ENCODE measurements around the gene FOXS1.

The FOXS1 gene

DNA sequence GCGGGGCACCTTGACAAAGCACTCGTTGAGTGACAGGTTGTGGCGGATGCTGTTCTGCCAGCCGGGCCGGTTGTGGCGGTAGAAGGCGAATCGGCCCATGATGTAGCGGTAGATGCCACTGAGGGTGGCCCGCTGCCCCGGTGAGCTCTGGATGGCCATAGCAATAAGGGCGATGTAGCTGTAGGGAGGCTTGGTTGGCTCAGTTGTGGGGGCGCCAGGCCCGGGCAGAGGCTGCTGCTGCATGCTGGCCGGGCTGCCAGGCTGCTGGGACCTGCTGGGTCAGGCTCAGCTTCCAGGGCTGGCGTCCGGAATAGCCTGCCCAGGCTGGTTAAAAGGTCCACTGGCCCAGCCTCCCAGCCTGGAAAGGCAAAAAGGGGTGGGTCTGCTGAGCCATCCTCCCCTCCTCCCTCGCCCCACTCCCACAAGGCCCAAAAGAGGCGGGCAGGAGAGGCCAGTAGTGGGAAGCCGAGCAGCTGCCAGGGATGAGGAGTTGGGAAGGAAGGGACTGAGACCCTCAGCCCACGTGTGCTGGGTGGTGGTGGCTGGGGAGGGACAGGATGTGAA, at the start of gene FOXS1:
FOXS1 (minus strand) TSS at position 305 of the 564 bp plus-strand sequence; CDS start at position 243, 62 bp downstream.
- DNase-seq (ENCODE audit: low spot score) = no peak

DNA sequence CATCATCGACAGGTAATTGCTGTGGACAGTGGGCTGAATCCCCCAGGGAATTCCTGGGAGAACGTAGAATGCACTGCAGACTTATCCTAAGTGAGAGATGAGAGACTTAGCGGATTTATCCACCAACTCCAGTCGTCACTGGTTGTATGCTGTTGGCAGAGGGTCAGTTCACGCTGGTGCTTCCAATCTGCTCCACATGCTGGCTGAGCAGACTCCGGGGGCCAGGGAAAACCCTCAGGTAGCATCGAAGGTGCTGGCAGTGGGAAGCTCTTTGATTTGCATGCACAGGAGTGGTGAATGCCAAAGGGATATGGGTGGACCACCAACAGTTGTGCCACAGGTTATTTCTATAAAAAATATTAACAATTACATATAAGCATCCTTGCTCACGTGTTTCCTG, 45.2 kb upstream of the FOXS1 start:
- DNase-seq (ENCODE audit: low spot score) = no peak

DNA sequence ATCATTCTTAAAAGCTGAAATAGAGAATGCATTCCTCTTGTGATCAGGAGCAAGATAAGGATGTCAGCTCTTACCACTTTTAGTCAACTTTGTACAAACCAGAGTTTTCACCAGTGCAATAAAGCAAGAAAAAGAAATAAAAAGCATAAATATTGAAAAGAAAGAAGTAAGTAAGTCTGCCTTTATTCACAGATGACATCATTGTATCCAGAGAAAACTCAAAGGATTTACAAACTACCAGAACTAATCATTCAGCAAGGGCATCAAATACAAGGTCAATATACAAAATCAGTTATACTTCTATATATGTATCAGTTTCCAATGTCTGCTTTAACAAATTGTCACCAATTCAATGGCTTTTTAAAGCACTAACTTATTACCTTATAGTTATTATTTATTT, 38.4 kb upstream of the FOXS1 start:
- no peak for DNase-seq (ENCODE audit: low spot score)

DNA sequence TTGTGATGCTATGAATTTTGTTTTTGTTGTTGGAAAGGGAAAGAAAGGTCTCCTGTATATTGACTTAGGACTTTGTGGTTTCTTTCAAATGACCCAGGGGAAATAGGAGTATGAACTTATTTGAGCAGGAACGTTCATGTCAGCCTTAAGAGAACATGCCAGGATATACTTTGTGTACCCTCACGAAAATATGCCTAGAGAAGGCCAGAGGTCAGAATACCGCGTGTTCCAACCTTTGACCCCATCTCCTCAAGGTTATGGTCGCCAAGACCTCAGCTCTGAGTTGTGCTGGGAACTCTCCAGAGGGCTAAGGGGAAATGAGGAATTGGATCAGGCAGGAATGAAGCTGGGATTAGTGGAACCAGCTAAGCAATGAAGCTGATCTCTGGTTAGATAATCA, 36.5 kb upstream of the FOXS1 start:
- DNase-seq (ENCODE audit: low spot score) = no peak

DNA sequence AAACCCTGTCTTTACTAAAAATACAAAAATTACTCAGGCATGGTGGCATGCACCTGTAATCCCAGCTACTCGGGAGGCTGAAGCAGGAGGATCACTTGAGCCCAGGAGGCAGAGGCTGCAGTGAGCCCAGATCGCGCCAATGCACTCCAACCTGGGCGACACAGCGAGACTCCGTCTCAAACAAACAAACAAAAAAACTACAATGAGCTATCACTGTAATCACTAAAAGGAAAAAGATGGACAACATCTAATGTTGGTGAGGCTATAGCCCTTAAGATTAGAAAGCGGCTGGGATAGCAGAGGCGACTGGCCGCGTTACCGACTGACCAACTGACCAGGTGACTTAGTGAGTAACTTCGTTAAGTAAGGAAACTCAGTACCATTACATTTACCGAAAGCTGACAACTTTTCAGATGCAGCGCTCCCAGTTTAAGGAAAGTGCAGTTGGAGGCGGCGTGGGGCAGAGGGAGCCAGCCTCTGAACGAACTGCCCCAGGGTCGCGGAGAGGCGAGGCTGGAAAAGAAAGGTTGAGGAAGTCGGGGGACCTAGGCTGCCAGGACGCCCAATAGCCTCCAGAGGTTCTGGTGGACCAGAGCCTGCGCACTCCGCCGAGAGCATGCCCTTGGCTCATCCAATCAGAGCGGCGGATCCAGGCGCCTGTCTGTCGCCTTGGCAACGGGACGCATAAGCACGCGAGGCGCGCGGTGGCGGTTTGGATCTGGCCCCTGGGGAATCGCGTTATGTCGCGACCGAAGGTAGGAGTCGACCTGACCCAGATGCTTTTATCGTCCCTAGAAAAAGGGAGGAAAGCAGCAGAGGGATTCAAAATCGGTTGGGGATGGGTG, 34.0 kb upstream of the FOXS1 start:
- DNase-seq (ENCODE audit: low spot score) = peak; percentile 97

DNA sequence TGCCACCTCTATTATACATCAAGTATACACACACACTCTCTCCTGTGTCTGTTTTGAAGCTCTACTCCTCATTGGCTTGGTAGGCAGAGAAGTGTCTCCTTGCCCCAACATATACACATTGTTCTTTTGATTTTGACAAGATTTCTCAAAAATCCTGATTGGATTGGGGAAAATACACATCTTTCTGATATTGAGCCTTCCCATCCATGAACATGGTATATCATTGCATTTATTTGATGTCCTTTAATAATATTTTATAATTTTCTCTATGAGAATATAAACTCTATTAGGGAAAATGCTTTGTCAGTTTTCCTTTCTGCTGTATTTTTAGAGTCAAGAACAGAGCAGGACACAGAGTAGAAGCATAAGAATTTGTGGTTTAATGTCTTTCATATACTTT, 32.3 kb upstream of the FOXS1 start:
- DNase-seq (ENCODE audit: low spot score) = no peak

DNA sequence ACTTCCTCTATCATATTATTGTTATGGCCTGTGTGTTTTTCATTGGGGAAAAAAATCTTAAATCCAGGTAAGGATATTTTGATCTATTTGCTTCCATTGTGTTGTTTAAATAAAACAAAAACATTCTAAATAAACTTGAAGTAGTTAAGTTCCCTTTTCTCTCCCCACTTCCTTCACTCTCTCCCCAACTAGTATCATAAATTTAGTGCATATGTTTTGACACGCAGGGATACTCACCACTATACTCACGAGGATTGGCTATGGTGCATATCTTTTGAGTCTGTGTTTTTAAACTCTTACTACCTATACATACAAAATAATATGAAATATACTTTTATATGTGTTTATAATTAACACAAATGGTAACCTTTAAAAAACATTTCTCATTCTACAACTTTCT, 30.3 kb upstream of the FOXS1 start:
- no peak for DNase-seq (ENCODE audit: low spot score)

DNA sequence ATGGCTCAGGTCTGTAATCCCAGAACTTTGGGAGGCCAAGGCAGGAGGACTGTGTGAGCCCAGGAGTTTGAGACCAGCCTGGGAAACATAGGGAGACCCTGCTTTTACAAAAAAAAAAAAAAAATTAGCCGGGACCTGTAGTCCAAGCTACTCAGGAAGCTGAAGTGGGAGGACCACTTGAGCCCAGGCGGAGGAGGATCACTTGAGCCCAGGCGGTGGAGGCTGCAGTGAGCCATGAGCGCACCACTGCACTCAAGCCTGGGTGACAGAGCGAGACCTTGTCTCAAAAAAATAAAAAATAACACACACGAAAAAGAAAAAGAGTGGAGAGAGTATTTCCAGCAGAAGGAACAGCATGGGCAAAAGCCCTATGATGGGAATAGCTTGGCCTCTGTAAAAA, 27.0 kb upstream of the FOXS1 start:
- DNase-seq (ENCODE audit: low spot score) = no peak

DNA sequence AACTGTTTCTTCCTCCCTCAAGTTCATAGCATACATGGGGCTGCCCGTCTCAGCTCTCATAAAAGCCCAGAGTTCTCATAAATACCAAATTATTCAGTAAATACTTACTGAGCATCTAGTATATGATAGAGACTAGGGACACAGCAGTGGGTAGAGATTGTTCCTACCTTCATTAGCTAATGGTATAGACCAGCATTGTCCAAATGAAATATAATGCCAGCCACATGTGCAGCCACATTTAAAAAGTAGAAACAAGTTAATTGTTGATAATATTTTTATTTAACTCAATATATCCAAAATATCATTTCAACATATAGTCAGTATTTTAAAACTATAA, 26.2 kb upstream of the FOXS1 start:
- DNase-seq (ENCODE audit: low spot score) = no peak

DNA sequence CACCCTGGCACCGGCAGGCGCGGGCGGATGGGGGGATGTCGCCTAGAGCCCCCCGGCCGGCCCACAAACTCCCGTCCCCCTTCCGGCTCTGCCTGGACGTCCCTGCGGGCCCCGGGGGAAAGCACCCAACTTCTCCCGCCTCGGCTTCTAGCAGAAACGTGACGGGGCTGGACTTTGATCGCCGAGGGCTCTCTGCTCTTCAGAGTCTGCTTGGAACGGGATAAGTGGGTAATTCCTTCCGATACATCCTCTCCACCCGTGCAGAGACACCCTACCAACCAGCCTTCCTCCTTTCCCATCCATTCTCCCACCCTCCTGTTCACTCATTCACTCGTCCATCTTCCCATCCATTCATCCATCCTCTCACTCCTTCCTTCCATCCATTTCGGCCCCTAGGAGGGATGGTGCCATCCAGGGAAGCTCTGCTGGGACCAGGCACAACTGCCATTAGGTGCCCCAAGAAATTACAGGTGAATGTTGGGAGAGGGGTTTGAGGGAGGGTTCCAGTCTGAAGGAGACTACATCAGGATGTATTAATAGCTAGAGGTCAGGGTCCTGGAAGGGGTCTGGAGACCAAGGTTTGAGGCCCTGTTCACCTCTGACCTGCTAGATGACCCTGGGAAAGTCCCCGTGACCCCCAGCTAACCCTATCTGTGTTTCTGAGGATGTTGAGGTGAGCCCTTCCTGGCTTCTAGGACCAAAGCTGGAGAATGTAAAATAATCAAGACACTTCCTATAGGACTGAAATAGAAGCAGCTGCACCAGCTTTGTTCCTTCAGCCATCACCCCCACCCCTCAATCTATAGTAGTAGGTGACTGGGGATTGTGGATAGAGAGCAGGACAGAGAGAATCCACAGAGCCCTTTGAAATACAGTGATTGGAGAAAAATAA, 25.6 kb upstream of the FOXS1 start:
- no peak for DNase-seq (ENCODE audit: low spot score)

DNA sequence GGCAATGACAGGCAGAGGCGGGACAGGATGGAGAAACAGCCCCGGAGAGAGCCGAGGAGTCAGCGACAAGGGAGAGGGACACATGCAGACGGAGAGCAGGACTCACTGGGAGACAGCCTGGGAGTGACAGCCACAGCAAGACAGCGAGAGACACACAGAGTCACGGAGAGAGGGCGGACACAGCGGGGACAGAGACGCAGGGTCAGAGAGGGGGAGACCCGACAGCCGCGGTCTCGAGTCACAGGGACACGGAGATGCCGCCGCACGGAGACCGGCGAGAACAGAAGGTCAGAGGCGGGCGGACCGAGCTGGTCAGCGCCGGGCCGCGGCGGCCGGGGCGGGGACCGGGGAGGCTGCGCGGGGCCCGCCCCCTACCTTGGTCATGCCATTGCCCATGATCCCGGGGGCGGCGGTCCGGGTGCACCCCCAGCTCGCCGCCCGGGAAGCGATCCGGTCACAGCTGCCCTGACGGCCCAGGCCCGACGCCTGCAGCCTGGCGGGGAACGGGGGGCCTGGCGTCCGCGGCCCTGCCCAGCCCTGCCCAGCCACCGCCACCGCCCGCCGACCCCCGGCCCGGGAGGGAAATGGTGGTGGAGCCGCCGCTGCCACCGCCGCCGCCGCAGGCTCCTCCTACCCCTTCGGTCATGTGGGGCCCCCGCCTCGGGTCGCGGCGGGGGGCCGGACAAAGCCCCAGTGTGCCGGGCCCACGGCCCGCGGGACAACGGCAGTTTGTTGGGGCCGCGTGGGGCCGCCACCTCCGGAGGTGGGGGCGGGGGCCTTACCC, 24.7 kb upstream of the FOXS1 start, which contains the start of the genes DUSP15 and TTLL9:
DUSP15 (minus strand) TSS at position 586 of the 784 bp plus-strand sequence; CDS start at position 396, 190 bp downstream.
TTLL9 (plus strand) TSS at position 693 of the 784 bp plus-strand sequence. CDS start 493 bp downstream, outside the sequence.
- no peak for DNase-seq (ENCODE audit: low spot score)

DNA sequence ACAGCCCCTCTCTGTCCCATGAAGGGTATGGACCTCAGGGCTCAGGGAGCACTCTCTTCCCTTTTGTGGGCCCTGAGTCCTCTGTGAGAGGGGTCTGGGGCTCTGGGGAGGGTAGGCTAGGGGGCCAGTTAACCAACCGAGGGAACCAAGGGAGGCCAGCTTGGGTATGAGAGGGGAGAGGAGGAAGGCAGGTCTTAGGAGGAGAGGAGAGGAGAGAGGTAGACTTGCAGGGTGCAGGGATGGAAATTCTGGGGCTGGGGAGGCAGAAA, 24.2 kb upstream of the FOXS1 start:
- DNase-seq (ENCODE audit: low spot score) = no peak

DNA sequence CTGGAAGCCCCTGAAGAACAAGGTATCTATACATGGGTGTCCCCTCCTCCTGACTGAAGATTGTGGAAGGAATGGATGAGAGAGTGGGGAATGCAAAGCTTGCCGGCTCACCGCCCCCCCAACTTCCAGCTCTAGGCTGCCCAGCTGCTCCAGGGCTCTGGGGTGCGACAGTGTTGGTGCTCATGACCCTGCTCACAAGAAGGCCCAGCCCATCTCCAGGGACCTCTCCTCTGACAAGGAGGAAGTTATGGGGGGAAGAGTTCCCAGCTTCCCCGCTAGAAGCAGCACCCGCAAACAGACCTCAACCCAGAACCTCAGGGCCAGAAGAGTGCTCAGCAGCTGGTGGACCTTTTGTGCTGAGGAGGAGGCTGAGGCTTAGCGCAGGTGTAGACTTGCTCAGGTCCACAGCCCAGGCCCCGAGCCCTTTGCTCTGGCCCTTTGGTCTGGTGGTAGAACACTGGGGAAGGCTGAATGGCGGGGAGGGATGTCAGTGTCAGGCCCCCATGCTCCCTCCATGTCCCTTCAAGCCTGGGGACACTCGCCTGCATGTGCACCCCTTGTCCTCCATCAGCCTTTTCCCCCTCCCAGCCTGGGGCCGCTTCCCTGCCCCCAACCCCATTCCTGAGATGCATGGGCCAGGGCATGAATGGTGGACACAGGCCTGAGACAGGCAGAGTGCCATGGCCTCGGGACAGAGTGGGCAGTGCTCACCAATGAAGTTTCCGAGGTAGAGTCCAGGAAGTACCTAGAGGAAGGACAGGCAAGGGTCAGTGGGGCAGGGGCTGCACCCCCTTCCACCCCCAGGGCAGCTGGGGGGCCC, 23.7 kb upstream of the FOXS1 start:
- DNase-seq (ENCODE audit: low spot score) = no peak

DNA sequence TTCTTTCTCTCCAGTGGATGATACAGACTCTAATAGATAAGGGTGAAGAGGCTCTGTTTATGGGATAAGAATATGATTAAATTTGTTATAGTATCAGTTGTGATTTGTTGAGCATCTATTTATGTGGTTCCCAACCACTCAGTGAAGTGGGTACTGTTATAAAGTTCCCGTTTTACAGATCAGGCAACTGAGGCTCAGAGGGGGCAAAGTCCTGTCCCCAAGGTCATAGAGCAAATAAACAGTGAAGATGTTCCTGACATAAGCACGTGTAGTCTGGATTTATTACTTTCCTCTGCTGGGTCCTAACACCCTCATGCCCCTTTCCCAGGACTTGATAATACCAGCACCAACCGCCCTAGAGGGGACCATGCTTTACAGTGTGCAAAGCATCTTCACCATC, 20.8 kb upstream of the FOXS1 start:
- DNase-seq (ENCODE audit: low spot score) = no peak

DNA sequence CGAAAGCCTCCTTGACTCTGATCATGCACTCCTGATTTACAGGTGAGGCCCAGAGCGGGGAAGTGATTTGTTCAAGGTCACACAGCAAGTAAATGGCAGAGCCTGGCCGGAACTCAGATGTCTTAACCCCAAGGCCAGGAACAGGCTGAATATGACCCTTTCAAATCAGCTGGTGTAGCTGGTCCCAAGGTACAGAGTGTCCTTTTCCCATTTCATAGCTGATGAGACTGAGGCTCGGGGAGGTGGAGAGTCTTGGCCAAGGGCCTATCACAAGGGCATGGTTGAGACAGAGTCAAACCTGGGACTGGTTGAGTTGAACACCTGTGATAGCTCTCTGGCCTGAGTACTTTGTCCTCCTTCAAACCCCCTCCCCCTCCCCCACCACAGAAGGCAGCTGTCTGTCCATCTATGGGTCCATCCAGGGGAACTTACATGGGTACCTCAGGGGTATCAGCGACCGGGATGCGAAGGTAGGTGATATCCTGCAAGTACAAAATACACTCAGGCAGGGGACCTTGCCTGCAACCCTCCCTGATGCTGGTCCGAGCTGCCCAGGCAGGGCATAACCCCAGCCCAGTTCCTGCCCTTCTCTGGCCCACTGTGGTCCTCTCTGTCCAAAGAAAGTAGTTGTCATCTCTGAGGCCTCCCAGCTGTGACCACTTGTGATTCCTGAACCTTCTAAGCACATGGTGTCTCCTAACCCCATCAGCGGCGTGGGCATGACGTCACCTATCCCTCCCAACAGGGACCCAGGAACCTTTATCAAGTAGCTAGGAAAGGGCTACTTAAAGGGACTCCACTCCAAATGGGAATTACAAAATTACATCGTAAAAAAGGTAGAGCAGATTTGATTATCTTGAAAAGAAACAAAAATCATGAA, 19.4 kb upstream of the FOXS1 start:
- no peak for DNase-seq (ENCODE audit: low spot score)

DNA sequence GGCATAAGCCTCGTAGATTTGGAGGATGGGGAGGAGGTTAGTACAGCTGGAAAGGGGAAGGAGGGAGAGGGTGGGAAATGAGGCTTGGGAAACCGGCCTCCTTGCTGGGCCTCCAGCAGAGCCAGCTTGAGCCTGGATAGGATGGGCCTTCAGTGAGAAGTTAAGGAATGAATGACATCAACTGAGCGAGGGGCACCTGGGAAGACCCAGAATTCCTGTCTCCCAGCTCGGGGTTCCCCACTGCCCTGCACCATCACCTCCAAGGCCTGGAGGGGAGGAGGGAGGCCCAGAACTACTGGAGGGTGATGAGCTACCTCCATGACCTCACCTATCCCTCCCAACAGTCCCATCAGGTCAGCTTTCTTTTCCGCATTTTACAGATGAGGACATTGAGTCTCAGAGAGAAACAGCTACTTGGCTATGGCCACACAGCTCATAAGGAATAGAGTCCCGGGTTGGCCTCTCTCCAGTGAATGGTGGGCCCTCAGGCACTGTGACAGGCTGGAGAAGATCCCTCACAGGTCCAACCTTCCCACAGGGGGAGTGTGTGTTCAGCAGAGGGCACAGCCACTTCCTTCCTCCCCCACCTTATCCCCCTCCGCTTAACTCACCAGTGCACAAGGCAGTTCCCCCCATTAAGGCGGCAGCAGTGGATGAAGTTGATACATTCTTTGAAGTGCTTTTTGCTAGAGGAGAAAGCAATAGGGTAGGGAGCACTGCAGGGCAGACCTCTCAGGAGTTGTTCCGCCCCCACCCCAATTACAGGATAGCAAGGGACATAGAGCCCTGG, 18.1 kb upstream of the FOXS1 start:
- no peak for DNase-seq (ENCODE audit: low spot score)

DNA sequence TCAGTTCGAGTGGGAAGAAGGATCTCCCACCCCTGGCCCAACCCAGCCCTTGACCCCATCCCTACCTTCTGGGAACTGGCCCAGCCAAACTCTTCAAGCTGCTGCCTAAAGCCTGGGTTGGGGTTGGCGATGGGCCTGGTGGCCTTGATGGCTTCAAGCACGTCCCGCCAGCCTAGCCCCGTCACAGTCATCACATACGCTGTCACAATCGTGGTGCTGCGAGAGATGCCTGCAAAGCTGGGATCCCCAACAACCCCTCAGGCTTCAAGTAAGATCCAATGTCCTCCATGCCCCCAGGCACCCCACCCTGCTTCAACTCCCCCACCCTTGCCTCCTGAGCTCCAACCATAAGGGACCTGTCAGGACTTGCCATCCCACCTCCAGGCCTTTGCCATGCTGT, 17.1 kb upstream of the FOXS1 start:
- DNase-seq (ENCODE audit: low spot score) = no peak

DNA sequence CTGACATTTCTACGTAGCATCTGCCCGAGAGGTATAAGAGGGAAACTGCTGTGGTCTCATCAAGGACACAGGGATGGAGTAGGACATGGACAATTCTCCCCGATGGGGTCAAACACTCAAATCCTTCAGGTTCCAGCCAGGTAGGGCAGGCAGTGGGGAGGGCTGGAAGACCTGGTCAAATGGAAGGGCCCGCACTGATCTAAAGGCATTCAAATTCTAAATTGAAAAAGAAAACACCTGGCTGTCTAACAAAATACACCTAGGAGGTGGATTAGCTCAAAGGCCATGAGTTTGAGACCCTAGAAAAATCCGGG, 16.7 kb upstream of the FOXS1 start:
- DNase-seq (ENCODE audit: low spot score) = no peak

DNA sequence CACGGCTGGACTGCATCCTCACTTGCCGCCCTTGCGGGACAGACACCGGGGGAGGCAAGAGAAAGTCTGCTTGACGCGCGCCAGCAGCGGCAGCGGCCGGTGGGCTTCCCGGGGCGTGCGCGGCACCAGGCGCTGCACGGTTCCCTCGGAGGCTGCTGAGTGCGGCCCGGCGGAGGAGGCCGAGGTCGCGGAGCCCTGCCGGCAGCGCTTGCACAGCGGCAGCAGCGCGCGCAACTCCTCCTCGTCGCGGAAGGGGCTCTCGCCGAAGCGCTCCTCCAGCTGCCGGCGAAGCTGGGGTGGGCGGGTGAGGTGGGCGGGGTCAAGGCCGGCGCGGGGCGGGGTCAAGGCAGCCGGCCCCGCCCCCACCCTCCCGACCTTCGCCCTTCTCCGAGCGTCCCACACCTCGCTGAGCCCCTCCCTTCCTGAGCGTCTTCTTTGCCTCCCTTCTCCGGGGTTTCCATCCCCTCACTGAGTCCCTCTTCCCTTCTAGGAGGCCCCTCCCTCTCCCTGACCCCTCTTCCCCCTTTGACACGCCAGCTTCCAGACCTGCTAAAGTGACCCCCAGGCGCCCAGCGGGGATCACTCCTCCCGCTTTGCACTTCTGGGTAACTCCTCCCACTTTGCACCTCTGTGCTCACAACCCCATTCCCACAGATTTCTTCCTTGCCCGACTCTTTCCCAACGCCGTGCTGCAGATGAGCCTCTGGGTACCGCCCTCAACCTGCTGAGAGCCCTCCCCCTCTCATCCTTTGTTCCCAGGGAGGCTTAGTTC, 16.2 kb upstream of the FOXS1 start:
- peak; percentile 86 for DNase-seq (ENCODE audit: low spot score)
